ENCODE results near the gene CDH23. TPM values are rescaled to one million over a fixed set of nuclear protein-coding genes. Genes with fewer than 3 reads are reported as not detected.
"Not testable (repeated sequence)": the region's sequence is repeated elsewhere in the genome, so short reads cannot be mapped to it uniquely, and the experiment has no call there.

The CDH23 gene
- total RNA-seq, 2 experiments from 2014 or later = 3.7 to 5.3 TPM

DNA sequence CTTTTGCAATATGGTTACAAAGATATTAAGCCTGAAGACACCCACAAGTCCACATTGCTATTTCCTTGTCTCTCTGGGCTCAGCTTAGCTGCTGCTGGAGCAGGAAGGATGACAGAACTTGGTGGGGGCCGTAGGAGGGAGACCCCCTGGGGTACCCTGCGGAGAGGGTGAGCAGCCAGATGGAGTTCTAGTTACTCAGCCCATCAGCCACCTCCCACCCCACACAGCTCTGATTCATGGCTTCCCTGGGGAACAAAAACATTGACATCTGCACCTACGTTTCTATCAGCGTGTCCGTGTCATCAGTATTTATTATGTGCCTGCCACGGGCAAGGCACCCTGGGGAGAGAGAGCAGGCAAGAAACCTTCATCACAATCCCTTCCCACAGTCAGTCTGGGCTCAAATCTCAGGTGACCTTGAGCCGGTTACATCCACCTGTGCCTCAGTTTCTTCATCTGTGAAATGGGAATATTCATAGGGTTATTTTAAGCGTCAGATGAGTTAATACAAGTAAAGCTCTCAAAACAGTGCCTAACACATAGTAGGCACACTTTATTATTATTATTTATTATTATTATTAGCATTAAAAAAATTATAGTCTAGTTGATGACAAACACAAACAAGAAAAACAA is 191.3 kb downstream of the CDH23 start:
- H3K9me3 Mint-ChIP-seq = no peaks in the 10 kb centered on the region
- H3K27ac Mint-ChIP-seq = no peak overlapping the region
- DNase-seq (no peak), ATAC-seq (ENCODE audit: low read depth) (no peak)
- H3K27me3 Mint-ChIP-seq = peaks cover 6% of the 10 kb centered on the region
- no peaks in the 10 kb centered on the region for H3K4me1 Mint-ChIP-seq
- no peak overlapping the region for H3K4me3 Mint-ChIP-seq
- no peaks in the 10 kb centered on the region for H3K36me3 Mint-ChIP-seq
- POLR2A ChIA-PET = no interaction called here

DNA sequence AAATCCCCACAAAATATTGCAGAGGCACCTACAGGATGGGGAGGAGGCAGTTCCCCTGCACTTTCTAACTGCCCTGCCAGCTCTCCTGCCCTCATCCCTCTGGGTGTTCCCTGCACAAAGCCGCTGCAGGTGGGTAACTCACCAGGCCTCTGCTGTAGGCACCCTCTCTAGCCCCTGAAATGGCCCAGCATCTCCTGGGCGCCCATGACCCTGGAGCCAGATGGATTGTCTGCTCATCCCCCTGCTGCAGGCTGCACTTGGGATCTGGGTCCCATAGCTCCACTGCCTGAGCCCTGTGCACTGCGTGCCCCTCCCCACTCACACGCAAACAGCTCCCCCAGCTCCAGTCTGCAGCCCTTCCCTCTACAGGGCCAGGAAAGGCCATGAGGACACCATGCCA is 192.0 kb downstream of the CDH23 start:
- DNase-seq (no peak), ATAC-seq (ENCODE audit: low read depth) (no peak)
- H3K27me3 Mint-ChIP-seq = peaks cover 9% of the 10 kb centered on the region
- no peak overlapping the region for H3K27ac Mint-ChIP-seq
- no peaks in the 10 kb centered on the region for H3K36me3 Mint-ChIP-seq
- POLR2A ChIA-PET = no interaction called here
- H3K4me1 Mint-ChIP-seq = no peaks in the 10 kb centered on the region
- no peaks in the 10 kb centered on the region for H3K9me3 Mint-ChIP-seq
- no peak overlapping the region for H3K4me3 Mint-ChIP-seq

DNA sequence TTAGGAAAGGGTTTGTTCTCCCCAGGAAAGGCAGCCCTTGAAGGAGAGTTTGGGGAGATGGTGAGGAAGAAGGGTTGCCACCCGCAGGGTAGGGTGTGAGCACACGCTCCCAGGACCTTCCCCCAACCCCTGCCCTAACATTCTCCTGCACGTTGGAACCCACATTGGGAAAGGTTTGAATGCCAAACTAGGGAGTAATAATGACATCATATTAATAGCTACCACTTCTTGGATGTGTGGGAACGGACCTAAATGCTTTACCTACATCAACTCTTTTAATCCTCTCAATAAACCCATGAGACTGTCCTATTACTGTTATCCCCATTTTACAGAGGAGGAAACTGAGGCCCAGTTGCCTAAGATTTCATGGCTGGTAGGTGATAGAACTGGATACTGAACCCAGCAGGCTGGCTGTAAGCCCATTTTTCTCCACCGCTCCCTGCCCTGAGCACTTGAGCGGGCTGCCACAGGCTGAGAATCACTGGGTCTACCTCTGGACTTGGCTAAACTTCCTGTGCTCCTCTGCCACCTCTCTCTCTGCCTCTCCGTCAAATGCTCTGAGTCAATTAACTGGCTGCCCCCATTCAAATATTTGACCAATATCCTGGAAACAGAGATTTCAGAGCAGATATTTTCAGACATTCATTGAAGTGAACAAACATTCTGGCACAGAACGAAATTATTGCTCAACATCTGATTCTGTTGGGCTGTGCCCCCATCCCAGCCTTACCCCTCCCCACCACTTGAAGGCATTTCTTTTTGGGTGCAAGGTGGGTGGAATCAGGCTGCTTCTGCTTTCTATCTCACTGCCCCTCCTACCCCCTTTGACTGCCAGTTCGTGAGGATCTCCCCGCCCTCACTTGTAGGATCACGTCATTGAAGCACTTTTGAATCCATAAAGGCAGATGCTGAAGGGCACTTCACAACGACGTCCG is 193.2 kb downstream of the CDH23 start:
- H3K4me1 Mint-ChIP-seq = no peaks in the 10 kb centered on the region
- ATAC-seq (ENCODE audit: low read depth) (no peak), DNase-seq (no peak)
- no peaks in the 10 kb centered on the region for H3K36me3 Mint-ChIP-seq
- no peak overlapping the region for H3K4me3 Mint-ChIP-seq
- peaks cover 9% of the 10 kb centered on the region for H3K27me3 Mint-ChIP-seq
- POLR2A ChIA-PET = no interaction called here
- no peaks in the 10 kb centered on the region for H3K9me3 Mint-ChIP-seq
- H3K27ac Mint-ChIP-seq = no peak overlapping the region

DNA sequence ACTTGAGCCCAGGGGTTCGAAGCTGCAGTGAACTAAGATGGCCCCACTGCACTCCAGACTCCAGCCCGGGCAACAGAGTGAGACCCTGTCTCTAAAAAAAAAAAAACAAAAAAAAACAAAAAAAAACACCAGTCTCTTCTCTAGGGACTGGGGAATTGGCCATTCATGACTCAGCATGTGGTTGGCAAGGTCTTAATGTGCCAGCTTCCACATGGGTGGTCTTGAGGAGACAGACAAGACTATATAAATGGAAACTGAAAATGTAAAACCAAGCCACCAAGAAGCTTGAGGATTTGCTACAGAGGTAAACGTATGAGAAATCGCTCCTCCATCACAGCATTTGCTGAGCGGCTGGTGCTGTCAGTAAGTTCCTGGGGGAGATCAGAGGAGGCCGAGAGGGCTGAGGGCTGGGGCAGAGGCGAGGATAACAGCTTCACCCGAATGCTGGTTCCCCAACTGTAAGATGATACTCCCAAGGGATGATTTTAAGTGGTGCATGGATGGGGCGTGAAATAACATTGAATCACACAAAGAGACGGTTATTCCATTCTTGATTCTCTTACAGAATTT is 194.1 kb downstream of the CDH23 start:
- Mint-ChIP-seq H3K27me3 (peaks cover 9% of the 10 kb centered on the region), H3K4me3 (no peak overlapping the region), H3K9me3 (no peaks in the 10 kb centered on the region), H3K36me3 (no peaks in the 10 kb centered on the region), H3K27ac (no peak overlapping the region), H3K4me1 (no peaks in the 10 kb centered on the region)
- ATAC-seq (ENCODE audit: low read depth) (no peak), DNase-seq (no peak)
- POLR2A ChIA-PET = no interaction called here

DNA sequence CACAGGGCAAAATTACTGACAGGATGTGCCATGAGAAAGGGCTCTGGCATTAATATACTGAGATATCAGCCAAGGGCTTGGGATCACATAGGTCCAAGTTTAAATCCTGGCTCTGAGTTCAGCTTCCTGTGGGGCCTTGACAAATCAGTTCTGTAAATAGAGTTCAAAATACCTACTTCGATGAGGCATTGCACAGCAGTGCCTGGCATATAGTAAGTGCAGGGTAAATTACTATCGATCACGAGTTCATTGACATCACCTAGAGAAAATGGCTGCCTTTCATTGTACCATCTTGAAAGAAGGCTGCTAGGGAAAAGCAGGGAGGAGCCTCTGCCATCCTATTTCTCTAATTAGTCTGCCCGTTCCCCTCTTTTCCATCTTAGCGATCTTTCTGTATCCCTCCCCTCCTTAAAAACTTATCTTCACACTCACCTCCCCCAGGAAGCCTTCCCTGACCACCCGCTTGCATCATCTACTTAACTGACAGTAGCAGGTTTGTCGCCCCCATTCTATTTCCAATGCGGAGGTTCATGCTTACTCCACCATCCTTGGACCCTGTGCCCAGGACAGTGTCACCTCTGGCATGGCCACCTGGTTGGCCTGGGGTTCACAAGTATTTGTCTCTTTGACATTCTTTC is 198.3 kb downstream of the CDH23 start:
- H3K4me1 Mint-ChIP-seq = no peaks in the 10 kb centered on the region
- H3K27me3 Mint-ChIP-seq = peaks cover 7% of the 10 kb centered on the region
- no peak for DNase-seq
- H3K27ac Mint-ChIP-seq = no peak overlapping the region
- no peak overlapping the region for H3K4me3 Mint-ChIP-seq
- H3K9me3 Mint-ChIP-seq = no peaks in the 10 kb centered on the region
- no peak for ATAC-seq (ENCODE audit: low read depth)
- POLR2A ChIA-PET = no interaction called here
- no peaks in the 10 kb centered on the region for H3K36me3 Mint-ChIP-seq

DNA sequence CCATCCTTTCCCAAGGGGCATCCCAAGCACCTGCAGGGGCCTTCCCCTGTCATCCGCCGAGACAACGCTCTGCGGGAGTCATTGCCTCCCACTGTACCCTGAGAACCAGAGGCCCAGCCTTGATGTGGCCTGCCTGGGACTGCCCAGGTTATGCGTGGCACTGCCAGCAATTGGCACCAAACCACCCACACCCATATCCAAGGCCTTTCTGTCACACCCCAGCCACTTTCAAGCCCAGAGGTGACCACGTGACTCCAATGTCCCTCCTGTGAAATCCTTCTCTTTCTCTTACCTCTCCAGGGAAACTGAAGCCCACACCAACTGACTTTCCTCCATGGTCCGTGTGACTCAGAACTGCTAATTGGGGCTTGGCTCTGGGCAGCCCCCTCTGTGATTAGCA is 198.9 kb downstream of the CDH23 start:
- Mint-ChIP-seq H3K4me1 (no peaks in the 10 kb centered on the region), H3K4me3 (no peak overlapping the region), H3K36me3 (no peaks in the 10 kb centered on the region), H3K27ac (no peak overlapping the region), H3K27me3 (peaks cover 7% of the 10 kb centered on the region), H3K9me3 (no peaks in the 10 kb centered on the region)
- no peak for ATAC-seq (ENCODE audit: low read depth)
- POLR2A ChIA-PET = no interaction called here
- DNase-seq = no peak

DNA sequence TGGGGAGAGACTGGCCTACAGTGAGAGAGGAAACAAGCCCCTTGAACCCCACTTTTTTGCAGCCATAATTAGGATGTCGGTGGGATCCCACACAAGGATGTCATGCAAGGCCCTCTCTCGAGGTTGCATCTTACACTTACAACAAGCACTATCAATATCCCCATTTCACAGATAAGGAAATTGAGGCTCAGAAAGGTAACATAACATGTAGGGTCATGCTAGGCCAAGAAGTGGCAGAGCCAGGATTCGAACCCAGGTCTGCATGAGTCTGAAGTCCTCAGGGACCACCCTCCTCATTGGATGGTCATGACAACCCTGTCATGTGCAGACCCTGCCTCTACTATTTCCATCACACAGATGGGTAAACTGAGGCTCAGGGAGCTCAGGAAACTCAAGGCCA is 199.4 kb downstream of the CDH23 start:
- Mint-ChIP-seq H3K9me3 (no peaks in the 10 kb centered on the region), H3K4me3 (no peak overlapping the region)
- POLR2A ChIA-PET = no interaction called here

DNA sequence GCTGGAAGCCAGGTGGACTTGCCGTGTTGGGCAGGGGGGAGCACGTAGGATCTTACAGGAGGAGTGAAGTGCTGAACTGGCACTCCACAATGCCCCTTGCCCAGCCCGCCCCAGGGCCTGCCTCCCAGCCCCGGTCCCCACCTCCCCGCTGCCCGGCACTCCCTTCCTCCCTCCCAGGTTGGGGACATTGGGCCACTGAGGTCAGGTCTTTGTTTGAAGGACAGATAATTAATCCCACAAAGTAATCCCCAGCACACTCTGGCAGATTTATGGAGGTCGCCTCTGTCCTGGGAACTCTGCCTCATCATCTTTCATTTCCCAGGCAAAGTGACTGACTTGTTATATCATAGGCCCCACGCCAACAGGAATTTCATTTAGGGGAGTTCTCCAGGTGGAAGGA is 200.0 kb downstream of the CDH23 start:
- Mint-ChIP-seq H3K36me3 (no peaks in the 10 kb centered on the region), H3K4me3 (no peak overlapping the region), H3K9me3 (no peaks in the 10 kb centered on the region), H3K27me3 (peaks cover 5% of the 10 kb centered on the region), H3K27ac (no peak overlapping the region), H3K4me1 (no peaks in the 10 kb centered on the region)
- no peak for ATAC-seq (ENCODE audit: low read depth)
- DNase-seq = no peak
- POLR2A ChIA-PET = no interaction called here

More for the DNA sequence above, 199.4 kb downstream of the CDH23 start:
- peaks cover 7% of the 10 kb centered on the region for H3K27me3 Mint-ChIP-seq
- DNase-seq (no peak), ATAC-seq (ENCODE audit: low read depth) (no peak)
- H3K4me1 Mint-ChIP-seq = no peaks in the 10 kb centered on the region
- H3K27ac Mint-ChIP-seq = no peak overlapping the region
- H3K36me3 Mint-ChIP-seq = no peaks in the 10 kb centered on the region

DNA sequence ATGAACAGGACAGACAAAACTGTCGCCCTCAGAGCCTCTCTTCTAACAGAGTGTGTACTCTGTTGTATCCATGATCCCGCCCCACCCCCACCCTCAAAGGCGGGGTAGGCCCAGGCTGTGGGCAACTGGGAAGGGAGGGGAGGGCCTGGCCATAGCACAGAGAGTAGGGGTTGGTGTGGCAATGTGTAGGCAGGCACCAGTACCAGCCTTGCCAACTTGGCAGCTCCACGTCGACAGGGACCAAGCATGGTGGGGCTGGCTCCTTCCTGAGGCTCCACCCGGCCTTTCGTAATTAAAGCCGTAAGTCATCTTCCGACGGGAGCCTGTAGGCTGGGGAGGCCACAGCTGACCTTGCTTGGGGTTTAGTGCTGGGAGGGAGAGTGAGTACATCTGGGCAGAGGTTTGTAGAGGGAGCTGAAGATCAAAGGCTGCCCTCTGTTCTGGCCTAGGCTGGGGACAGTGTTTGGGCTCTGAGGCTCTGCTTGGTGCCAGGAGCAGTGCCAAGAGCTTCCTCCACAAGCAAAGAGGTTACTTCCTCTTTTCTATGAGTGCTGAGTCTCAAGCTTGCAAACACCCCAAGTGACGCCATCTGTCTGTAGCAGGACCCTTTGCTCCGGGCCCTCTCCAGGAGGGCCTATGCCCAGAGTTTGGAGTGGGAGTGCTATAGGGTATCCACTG is 201.2 kb downstream of the CDH23 start:
- no peak for ATAC-seq (ENCODE audit: low read depth)
- POLR2A ChIA-PET = no interaction called here
- Mint-ChIP-seq H3K4me1 (no peaks in the 10 kb centered on the region), H3K27me3 (peaks cover 3% of the 10 kb centered on the region), H3K9me3 (no peaks in the 10 kb centered on the region), H3K27ac (no peak overlapping the region), H3K4me3 (no peak overlapping the region), H3K36me3 (no peaks in the 10 kb centered on the region)
- DNase-seq = no peak

DNA sequence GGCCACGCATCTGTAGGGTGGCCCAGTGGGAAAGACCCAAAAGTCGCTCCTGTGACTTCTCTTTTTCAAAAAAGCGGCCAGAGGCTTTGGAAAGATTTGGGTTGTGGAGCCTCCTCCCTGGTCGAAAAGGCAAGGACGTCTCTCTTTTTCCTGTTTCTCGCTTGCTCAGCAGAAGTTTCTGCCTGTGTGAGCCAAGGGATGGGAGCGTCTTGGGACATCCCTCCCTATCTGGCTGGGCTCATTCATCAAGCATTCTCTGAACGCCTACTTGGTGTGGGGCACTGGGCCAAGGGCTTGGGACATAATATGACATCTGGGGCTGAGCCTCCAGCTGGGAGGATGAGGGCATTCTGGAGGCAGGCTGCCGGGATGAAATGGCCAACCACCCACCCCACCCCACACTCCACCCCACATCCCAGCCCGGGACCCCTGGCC is 201.9 kb downstream of the CDH23 start:
- no peaks in the 10 kb centered on the region for H3K27me3 Mint-ChIP-seq
- no peak overlapping the region for H3K27ac Mint-ChIP-seq
- ATAC-seq (ENCODE audit: low read depth) (no peak), DNase-seq (no peak)
- no peak overlapping the region for H3K4me3 Mint-ChIP-seq
- POLR2A ChIA-PET = no interaction called here
- no peaks in the 10 kb centered on the region for H3K4me1 Mint-ChIP-seq
- no peaks in the 10 kb centered on the region for H3K36me3 Mint-ChIP-seq
- no peaks in the 10 kb centered on the region for H3K9me3 Mint-ChIP-seq

DNA sequence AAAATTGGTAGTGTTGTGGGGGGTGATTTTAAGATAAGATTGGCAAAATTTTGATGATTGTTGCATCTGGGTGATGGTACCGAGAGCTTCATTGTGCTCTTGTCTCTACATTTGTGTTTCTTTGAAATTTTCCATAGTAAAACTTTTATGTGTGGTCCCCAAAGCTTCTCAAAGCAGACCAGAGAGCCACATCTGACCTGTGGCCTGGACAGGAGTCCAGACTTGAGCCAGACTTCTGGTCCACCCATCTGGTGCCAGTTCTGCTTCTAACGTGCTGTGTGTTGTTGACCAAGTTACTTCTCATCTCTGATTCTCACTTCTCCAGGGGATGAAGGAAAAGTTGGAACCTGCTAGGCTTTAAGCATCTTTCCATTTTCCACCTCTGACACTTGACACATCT is 202.8 kb downstream of the CDH23 start:
- H3K4me1 Mint-ChIP-seq = no peaks in the 10 kb centered on the region
- ATAC-seq (ENCODE audit: low read depth) (no peak), DNase-seq (no peak)
- H3K4me3 Mint-ChIP-seq = no peak overlapping the region
- POLR2A ChIA-PET = interaction anchor here (0.7 kb wide), 1 partner anchor 178 kb away, joined by 3 read pairs; no protein-coding TSS in a partner anchor
- H3K36me3 Mint-ChIP-seq = no peaks in the 10 kb centered on the region
- H3K27ac Mint-ChIP-seq = no peak overlapping the region
- no peaks in the 10 kb centered on the region for H3K9me3 Mint-ChIP-seq
- H3K27me3 Mint-ChIP-seq = no peaks in the 10 kb centered on the region

DNA sequence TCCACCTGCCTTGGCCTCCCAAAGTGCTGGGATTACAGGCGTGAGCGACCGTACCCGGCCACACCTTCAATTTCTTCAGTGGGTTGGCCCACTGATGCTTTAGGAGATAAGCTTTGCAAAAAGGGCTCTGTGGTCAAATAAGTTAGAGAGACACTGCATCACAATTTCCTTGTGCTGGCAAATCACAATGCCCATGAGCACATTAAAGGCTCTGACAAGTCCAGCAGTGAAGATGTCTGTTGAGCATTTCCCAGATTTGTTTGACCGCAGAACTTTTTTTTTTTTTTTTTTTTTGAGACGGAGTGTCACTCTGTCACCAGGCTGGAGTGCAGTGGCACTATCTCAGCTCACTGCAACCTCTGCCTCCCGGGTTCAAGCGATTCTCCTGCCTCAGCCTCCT is 203.5 kb downstream of the CDH23 start:
- POLR2A ChIA-PET = interaction anchor here (0.7 kb wide), 1 partner anchor 178 kb away, joined by 3 read pairs; no protein-coding TSS in a partner anchor
- H3K4me3 Mint-ChIP-seq; H3K9me3 Mint-ChIP-seq; ATAC-seq (ENCODE audit: low read depth); H3K36me3 Mint-ChIP-seq; H3K27ac Mint-ChIP-seq; H3K27me3 Mint-ChIP-seq; DNase-seq; H3K4me1 Mint-ChIP-seq: not testable (repeated sequence)

DNA sequence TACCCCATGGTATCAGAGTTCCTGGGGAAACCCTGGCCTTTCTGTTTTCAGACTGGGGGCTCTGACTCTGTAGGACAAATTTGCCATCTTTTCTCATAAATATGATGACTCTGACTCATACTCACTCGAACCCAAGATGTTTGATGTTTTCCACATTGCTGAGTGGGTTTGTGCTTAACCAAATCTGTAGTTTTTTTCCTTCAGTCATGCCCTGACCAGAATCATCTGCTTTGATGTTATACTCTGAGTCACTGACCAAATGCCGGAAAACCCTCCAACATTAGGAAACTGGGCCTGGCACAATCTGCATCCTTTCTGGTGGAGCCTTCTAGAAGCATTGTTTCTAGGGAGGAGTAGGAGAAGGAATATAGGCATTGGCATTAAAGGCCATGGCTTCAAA is 204.1 kb downstream of the CDH23 start:
- DNase-seq = no peak
- ATAC-seq (ENCODE audit: low read depth) = no peak
- Mint-ChIP-seq H3K27ac (no peak overlapping the region), H3K9me3 (no peaks in the 10 kb centered on the region), H3K4me1 (peaks cover 1% of the 10 kb centered on the region), H3K27me3 (peaks cover 2% of the 10 kb centered on the region), H3K36me3 (no peaks in the 10 kb centered on the region), H3K4me3 (no peak overlapping the region)
- POLR2A ChIA-PET = no interaction called here

All from activated naive CD8-positive, alpha-beta T cell treated with anti-CD3 and anti-CD28 coated beads, Interleukin-2, amount 10 ng/mL, durations not matched to agents 7 days and 5 days (primary cell).